ENCODE measurements around the gene GALNT2.

GALNT2 gene

GRCh38 chr1:230149751-230150584 is 82.9 kb downstream of the GALNT2 start:
- no peak for DNase-seq

GRCh38 chr1:230150615-230151014 is 83.6 kb downstream of the GALNT2 start:
- no peak for DNase-seq

DNA sequence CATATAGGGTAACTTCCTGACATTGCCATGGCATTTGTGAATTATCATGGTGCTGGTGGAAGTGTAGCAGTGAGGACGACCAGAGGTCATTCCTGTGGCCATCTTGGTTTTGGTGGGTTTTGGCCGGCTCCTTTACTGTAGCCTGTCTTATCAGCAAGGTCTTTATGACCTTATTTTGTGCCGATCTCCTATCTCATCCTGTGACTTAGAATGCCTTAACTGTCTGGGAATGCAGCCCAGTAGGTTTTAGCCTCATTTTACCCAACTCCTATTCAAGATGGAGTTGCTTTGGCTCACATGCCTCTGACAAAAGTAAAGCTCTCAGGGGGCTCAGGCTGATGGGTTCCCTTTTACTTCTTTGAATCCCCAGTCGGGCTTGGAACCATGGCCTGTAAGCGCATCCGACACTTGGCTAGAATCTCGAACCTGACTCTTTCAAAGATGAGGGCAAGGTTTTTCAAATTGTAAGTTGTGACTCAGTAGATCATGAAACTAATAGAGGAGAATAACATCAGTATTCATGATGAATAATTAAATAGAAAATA is 85.0 kb downstream of the GALNT2 start:
- DNase-seq = no peak

DNA sequence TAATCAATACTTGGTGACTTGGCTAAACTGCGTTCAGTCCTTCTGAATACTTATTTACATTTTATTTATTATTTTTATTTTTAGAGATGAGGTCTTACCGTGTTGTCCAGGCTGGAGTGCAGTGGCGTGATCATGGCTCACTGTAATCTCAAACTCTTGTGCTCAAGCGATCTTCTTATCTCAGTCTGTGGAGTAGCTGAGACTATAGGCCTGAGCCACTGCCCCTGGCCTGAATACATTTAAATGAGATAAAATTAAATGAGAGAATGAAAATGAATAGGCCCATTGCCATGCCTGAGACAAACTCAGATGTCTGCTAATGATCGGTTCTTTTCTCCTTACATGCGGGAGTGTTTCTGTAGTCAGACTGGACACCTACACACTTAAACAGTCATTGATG is 86.0 kb downstream of the GALNT2 start:
- DNase-seq = no peak

- no peak for DNase-seq
These were observed 86.7 kb downstream of the GALNT2 start for GRCh38 chr1:230153641-230154296.

DNA sequence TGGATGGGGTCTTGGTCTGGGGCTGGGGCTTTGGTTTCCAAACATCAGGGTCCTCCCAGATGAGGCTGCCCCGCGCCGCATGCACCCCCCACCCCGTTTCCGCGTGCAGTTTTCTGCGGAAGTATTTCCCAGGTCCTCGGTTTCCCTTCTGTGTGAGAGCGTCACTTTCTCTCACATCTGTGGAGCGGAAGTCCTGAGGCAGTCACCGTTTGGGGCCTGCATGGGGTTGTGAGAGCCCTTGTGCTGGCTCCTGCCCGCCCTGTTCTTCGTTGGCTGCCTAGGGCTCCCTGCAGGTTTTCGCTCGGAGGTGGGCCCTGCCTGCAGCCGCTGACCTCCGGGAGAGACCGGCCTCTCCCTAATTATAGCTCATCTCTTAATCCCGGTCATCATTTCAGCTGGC is 88.0 kb downstream of the GALNT2 start:
- no peak for DNase-seq

GRCh38 chr1:230156068-230156467 is 89.0 kb downstream of the GALNT2 start:
- DNase-seq = no peak

DNA sequence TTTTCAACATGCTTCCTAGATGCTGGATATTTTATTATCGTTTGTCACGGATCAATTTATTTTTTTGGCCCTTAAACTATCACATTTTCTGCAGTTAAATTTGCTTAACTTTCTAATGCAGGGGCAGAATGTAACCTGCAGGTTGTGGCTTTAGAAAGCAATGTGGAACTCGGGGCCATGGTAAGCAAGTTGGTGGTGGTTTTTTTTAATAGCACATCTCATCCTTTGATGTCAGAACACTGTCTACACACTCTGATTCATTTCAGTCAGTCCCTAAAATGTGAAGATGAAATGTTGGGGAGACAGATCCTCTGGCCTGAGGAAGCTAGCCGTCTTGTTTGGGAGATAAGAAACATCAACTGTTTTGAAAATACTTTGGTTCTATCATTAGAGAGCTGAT is 89.5 kb downstream of the GALNT2 start:
- DNase-seq = no peak

GRCh38 chr1:230157420-230158390 is 90.7 kb downstream of the GALNT2 start:
- DNase-seq = no peak

DNA sequence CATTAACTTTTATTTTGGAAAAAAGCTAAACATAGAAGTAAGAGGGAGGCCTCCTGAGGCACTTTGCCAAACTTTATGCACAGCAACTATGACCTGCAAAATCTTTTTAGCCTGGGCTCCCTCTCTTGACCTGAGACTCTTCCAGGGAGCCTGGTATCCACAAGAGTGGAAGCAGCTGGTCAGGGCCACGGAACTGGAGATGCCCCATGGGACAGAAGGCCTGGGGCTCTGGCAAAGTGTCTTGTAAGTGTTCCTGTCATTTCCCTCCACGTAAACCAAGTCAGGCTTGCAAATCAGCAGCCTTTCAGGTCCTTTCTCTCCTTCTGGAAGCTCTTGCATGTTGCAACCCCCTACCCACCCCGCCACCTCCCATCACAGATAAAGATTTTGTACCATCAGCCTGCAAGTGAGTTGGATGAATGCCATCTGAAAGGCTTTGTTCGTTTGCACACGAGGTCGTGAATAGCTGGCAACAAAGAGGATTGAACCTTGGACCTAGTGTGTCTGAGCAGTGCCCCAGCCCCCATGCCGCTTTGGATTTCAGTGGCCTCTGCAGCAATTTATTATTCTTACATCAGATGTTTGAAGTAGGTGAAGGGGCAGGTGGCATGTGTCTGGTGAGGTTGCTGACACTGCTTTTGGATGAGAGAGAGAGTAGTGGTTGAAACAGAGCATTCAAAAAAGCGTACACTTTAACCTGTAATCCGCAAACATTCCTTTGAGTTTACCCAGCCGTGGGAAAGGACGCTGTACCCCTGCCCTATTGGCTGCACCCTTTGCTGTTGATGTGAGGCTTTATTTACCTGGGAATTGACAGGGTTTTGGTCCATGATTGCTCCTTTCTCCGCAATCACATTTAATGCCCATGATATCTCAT is 91.6 kb downstream of the GALNT2 start:
- no peak for DNase-seq

DNA sequence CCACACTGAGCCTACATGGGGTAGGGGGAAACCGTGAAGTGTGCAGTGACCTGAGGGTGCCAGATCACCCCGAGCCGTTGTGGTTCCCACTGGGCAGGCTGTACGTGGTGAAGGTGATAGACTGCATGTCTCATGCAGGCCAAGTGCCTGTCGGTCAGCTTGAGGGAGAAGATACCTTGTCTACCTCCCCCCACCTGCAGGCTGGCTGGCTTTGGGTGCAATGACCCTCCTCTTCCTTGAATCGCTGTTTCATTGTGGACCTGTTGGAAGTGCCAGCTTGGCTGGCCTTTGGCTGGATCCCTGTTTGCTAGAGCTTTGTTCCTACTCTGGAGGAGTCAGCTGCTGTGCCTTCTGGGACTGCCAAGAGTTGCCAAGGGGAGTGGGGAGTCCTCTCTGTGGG is 92.5 kb downstream of the GALNT2 start:
- DNase-seq = no peak

GRCh38 chr1:230160957-230161771 is 94.1 kb downstream of the GALNT2 start:
- no peak for DNase-seq

GRCh38 chr1:230163205-230163604 is 96.2 kb downstream of the GALNT2 start:
- DNase-seq = no peak

GRCh38 chr1:230163719-230164118 is 96.7 kb downstream of the GALNT2 start:
- no peak for DNase-seq

- DNase-seq = no peak
These were observed 98.5 kb downstream of the GALNT2 start for GRCh38 chr1:230165536-230165935.

- no peak for DNase-seq
These were observed 99.5 kb downstream of the GALNT2 start for GRCh38 chr1:230166366-230167132.

GRCh38 chr1:230167419-230167852 is 100.4 kb downstream of the GALNT2 start:
- DNase-seq = peak; percentile 29 to 47

- no peak for DNase-seq
These were observed 102.6 kb downstream of the GALNT2 start for GRCh38 chr1:230169454-230170152.

DNA sequence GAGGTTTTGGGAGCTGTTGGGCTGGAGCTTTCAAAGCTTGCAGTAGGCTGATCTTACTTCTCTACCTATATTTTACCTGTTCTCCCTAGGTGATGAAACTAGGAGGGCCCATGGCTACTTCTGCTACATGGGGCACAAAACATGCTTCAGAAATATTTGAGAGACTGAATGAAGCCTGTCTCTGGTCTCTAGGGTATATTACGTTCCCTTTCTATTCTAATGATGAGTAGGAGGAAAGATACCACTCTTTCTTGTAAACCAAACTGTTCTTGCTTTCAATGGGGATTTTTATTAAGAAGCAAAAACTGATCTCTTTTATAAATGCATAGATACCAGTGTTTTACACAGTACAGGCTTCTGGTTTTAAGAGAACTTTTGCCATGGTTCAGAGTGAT is 103.1 kb downstream of the GALNT2 start:
- no peak for DNase-seq

GRCh38 chr1:230170622-230171021 is 103.6 kb downstream of the GALNT2 start:
- no peak for DNase-seq
